SU-DHL-6 (cell line): Measurements from ENCODE around the gene AXIN1.

Experiments used
- H2AFZ ChIP-seq: fragments of 200-600 bp; sonication (generic); 2 replicates; pipeline ENCODE4 v1.6.1; 2014; ENCODE audit warnings: low read depth, mild to moderate bottlenecking, moderate library complexity, mixed read lengths, antibody characterized with exemption, low read length; ENCODE audit not compliant: severe bottlenecking
- H3F3A ChIP-seq: fragments of 200-600 bp; shearing (Covaris generic); 2 replicates; pipeline ENCODE4 v1.6.0; 2016; ENCODE audit warnings: antibody characterized with exemption, mild to moderate bottlenecking; ENCODE audit not compliant: insufficient read depth
- H3K27ac ChIP-seq: fragments of 200-600 bp; sonication (generic); 2 replicates; pipeline ENCODE4 v1.5.1; 2016; ENCODE audit warnings: low read depth, mild to moderate bottlenecking, low read length, moderate library complexity, mixed read lengths
- H3K27me3 ChIP-seq: fragments of 200-600 bp; sonication (generic), shearing (Covaris generic); 2 replicates; pipeline ENCODE4 v1.6.0; 2014; ENCODE audit warnings: mild to moderate bottlenecking, low read length
- H3K36me3 ChIP-seq: fragments of 200-600 bp; sonication (generic); 2 replicates; pipeline ENCODE4 v1.6.1; 2014; ENCODE audit warnings: mild to moderate bottlenecking, low read length, mixed read lengths
- H3K4me2 ChIP-seq: fragments of 300-600, 200-600 bp; shearing (Covaris generic), sonication (generic); 2 replicates; pipeline ENCODE4 v1.6.0; 2014; ENCODE audit warnings: low read length, low read depth, mild to moderate bottlenecking; ENCODE audit not compliant: poor library complexity, severe bottlenecking
- H3K4me3 ChIP-seq: fragments of 200-600 bp; sonication (generic); 2 replicates; pipeline ENCODE4 v1.5.1; 2014; ENCODE audit warnings: antibody characterized with exemption, low read length, mild to moderate bottlenecking, mixed read lengths; ENCODE audit not compliant: insufficient read depth, poor library complexity, severe bottlenecking
- H3K79me2 ChIP-seq: fragments of 200-600 bp; sonication (generic); 2 replicates; pipeline ENCODE4 v1.6.1; 2014; ENCODE audit warnings: mild to moderate bottlenecking, low read length, moderate library complexity; ENCODE audit not compliant: insufficient read depth
- H3K9ac ChIP-seq: fragments of 200-600 bp; sonication (generic); 2 replicates; pipeline ENCODE4 v1.7.0; 2014; ENCODE audit warnings: mild to moderate bottlenecking, low read length
- H3K9me2 ChIP-seq: fragments of 200-600 bp; sonication (generic); replicated peaks from 2 replicates; pipeline ENCODE4 v1.6.1; 2014; ENCODE audit warnings: low read length; ENCODE audit not compliant: insufficient read depth
- H3K9me3 ChIP-seq: fragments of 200-600 bp; sonication (generic); 2 replicates; pipeline ENCODE4 v1.6.1; 2014; ENCODE audit warnings: low read length, mixed read lengths; ENCODE audit not compliant: insufficient read depth
- H4K20me1 ChIP-seq: fragments of 200-600 bp; sonication (generic); 2 replicates; pipeline ENCODE4 v1.6.1; 2014; ENCODE audit warnings: low read depth, mild to moderate bottlenecking, antibody characterized with exemption, low read length, moderate library complexity, mixed read lengths
- CTCF ChIP-seq: fragments of 200-600 bp; sonication (generic); IDR thresholded peaks from one replicate; pipeline ENCODE4 v1.5.1; 2017; ENCODE audit warnings: antibody characterized with exemption, mild to moderate bottlenecking, low read length, moderate library complexity; ENCODE audit not compliant: insufficient read depth, poor library complexity, severe bottlenecking
- EZH2phosphoT487 ChIP-seq: fragments of 200-600 bp; sonication (generic), shearing (Covaris generic); conservative IDR thresholded peaks from 2 replicates; pipeline ENCODE4 v1.6.1; 2018; ENCODE audit warnings: mild to moderate bottlenecking, antibody characterized with exemption, low read length, moderate library complexity, mixed read lengths

Gene AXIN1

GRCh38 chr16:314795-315299, 37.7 kb downstream of the AXIN1 start:
- Histone ChIP-seq H3K9me3 (no peaks in the 10 kb centered on the region), H3F3A (no peaks in the 10 kb centered on the region), H3K27ac (no peak overlapping the region), H3K79me2 (no peaks in the 10 kb centered on the region), H3K9me2 (no peaks in the 10 kb centered on the region), H4K20me1 (no peaks in the 10 kb centered on the region), H3K27me3 (no peaks in the 10 kb centered on the region), H3K4me3 (no peak overlapping the region), H3K9ac (no peak overlapping the region), H3K4me2 (no peak overlapping the region), H3K36me3 (no peaks in the 10 kb centered on the region), H2AFZ (no peak overlapping the region)
- no peak for TF ChIP-seq EZH2phosphoT487

GRCh38 chr16:314351-314750, 38.2 kb downstream of the AXIN1 start:
- no peaks in the 10 kb centered on the region for H3K9me2 ChIP-seq
- H3K9ac ChIP-seq, result no peak overlapping the region
- no peaks in the 10 kb centered on the region for H3K27me3 ChIP-seq
- TF ChIP-seq EZH2phosphoT487 (no peak), CTCF (no peak)
- H3K9me3 ChIP-seq, result no peaks in the 10 kb centered on the region
- no peak overlapping the region for H2AFZ ChIP-seq
- no peak overlapping the region for H3K27ac ChIP-seq
- H3F3A ChIP-seq, result no peaks in the 10 kb centered on the region
- H3K4me3 ChIP-seq, result no peak overlapping the region
- no peaks in the 10 kb centered on the region for H3K79me2 ChIP-seq
- no peak overlapping the region for H3K4me2 ChIP-seq
- H3K36me3 ChIP-seq, result no peaks in the 10 kb centered on the region
- no peaks in the 10 kb centered on the region for H4K20me1 ChIP-seq

- no peaks in the 10 kb centered on the region for H3K9me2 ChIP-seq
- H3K9ac ChIP-seq, result no peak overlapping the region
- no peaks in the 10 kb centered on the region for H3K79me2 ChIP-seq
- TF ChIP-seq CTCF (no peak), EZH2phosphoT487 (no peak)
- no peak overlapping the region for H3K4me2 ChIP-seq
- no peak overlapping the region for H3K4me3 ChIP-seq
- no peaks in the 10 kb centered on the region for H3K9me3 ChIP-seq
- H2AFZ ChIP-seq, result no peak overlapping the region
- no peak overlapping the region for H3K27ac ChIP-seq
- H4K20me1 ChIP-seq, result no peaks in the 10 kb centered on the region
- H3K36me3 ChIP-seq, result no peaks in the 10 kb centered on the region
- H3F3A ChIP-seq, result no peaks in the 10 kb centered on the region
- no peaks in the 10 kb centered on the region for H3K27me3 ChIP-seq
These were observed 40.8 kb downstream of the AXIN1 start for GRCh38 chr16:311725-312124.

GRCh38 chr16:309476-309875, 43.0 kb downstream of the AXIN1 start:
- no peaks in the 10 kb centered on the region for H4K20me1 ChIP-seq
- no peaks in the 10 kb centered on the region for H3K9me3 ChIP-seq
- no peak overlapping the region for H2AFZ ChIP-seq
- H3K27ac ChIP-seq, result no peak overlapping the region
- H3K4me2 ChIP-seq, result no peak overlapping the region
- H3K9me2 ChIP-seq, result no peaks in the 10 kb centered on the region
- no peaks in the 10 kb centered on the region for H3F3A ChIP-seq
- no peak overlapping the region for H3K4me3 ChIP-seq
- TF ChIP-seq EZH2phosphoT487, result no peak
- TF ChIP-seq CTCF, result no peak
- H3K36me3 ChIP-seq, result no peaks in the 10 kb centered on the region
- no peaks in the 10 kb centered on the region for H3K27me3 ChIP-seq
- no peak overlapping the region for H3K9ac ChIP-seq
- no peaks in the 10 kb centered on the region for H3K79me2 ChIP-seq
